ENCODE measurements around the gene RGS8.

DNA sequence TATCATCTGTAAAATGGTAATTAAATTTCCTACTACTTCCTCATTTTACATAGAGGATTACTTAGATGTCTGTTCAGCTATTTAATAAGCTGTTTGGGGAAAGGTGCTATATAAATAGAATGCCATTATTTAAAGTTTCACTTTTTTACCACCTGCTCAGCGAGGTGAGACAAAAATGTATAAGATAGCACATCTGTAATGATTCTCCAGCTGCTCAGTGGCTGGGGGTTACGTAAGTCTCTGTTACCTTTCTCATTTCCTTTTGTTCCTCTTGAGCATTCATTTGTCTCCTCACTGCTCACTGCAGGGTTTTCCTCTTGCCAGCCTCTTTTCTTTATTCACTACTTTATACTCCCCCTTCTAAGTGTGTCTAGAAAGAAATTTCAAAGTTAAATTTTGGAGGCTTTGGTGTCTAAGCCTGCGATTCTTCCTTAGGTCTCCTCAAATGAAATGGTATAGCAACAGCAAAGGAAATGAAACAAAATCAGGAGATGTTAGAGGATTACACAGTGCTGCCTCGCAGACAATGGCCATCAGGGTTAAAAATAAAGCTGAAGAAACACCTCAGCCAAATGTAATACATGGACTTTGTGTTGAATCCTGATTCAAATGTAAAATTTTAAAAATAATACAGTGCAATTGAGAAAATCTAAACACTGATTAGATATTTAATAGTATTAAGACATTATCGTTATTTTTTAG is 6.8 kb downstream of the RGS8 start:
- TF ChIP-seq, protein P1, sequence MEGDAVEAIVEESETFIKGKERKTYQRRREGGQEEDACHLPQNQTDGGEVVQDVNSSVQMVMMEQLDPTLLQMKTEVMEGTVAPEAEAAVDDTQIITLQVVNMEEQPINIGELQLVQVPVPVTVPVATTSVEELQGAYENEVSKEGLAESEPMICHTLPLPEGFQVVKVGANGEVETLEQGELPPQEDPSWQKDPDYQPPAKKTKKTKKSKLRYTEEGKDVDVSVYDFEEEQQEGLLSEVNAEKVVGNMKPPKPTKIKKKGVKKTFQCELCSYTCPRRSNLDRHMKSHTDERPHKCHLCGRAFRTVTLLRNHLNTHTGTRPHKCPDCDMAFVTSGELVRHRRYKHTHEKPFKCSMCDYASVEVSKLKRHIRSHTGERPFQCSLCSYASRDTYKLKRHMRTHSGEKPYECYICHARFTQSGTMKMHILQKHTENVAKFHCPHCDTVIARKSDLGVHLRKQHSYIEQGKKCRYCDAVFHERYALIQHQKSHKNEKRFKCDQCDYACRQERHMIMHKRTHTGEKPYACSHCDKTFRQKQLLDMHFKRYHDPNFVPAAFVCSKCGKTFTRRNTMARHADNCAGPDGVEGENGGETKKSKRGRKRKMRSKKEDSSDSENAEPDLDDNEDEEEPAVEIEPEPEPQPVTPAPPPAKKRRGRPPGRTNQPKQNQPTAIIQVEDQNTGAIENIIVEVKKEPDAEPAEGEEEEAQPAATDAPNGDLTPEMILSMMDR (IDR thresholded peaks at IDR 0.05; ENCODE audit: poor library complexity, severe bottlenecking): no peak
- TF ChIP-seq SMC3 (conservative IDR thresholded peaks at IDR 0.05; ENCODE audit: poor library complexity) (no peak), EZH2 (IDR thresholded peaks at IDR 0.05; ENCODE audit: borderline replicate concordance, insufficient read depth, low read length, poor library complexity, severe bottlenecking) (no peak), POLR2AphosphoS5 (IDR thresholded peaks at IDR 0.05) (no peak), EP300 (conservative IDR thresholded peaks at IDR 0.05; ENCODE audit: poor library complexity, severe bottlenecking) (no peak), TAF1 (IDR thresholded peaks at IDR 0.05; ENCODE audit: low read depth) (no peak), RAD21 (conservative IDR thresholded peaks at IDR 0.05) (no peak), MXI1 (conservative IDR thresholded peaks at IDR 0.05; ENCODE audit: poor library complexity, severe bottlenecking) (no peak)
- TF ChIP-seq, protein P2, sequence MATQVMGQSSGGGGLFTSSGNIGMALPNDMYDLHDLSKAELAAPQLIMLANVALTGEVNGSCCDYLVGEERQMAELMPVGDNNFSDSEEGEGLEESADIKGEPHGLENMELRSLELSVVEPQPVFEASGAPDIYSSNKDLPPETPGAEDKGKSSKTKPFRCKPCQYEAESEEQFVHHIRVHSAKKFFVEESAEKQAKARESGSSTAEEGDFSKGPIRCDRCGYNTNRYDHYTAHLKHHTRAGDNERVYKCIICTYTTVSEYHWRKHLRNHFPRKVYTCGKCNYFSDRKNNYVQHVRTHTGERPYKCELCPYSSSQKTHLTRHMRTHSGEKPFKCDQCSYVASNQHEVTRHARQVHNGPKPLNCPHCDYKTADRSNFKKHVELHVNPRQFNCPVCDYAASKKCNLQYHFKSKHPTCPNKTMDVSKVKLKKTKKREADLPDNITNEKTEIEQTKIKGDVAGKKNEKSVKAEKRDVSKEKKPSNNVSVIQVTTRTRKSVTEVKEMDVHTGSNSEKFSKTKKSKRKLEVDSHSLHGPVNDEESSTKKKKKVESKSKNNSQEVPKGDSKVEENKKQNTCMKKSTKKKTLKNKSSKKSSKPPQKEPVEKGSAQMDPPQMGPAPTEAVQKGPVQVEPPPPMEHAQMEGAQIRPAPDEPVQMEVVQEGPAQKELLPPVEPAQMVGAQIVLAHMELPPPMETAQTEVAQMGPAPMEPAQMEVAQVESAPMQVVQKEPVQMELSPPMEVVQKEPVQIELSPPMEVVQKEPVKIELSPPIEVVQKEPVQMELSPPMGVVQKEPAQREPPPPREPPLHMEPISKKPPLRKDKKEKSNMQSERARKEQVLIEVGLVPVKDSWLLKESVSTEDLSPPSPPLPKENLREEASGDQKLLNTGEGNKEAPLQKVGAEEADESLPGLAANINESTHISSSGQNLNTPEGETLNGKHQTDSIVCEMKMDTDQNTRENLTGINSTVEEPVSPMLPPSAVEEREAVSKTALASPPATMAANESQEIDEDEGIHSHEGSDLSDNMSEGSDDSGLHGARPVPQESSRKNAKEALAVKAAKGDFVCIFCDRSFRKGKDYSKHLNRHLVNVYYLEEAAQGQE (IDR thresholded peaks at IDR 0.05; ENCODE audit: borderline replicate concordance): no peak
